HG02610 (cell line): ENCODE results near the gene AKAP12.

ENCODE experiments used
- ATAC-seq: cut with Tn5 transposase; IDR thresholded peaks from one replicate; pipeline ENCODE4 v1.9.1; 2021; ENCODE audit warnings: mild to moderate bottlenecking, moderate library complexity; ENCODE audit not compliant: unreplicated experiment

AKAP12 gene

DNA sequence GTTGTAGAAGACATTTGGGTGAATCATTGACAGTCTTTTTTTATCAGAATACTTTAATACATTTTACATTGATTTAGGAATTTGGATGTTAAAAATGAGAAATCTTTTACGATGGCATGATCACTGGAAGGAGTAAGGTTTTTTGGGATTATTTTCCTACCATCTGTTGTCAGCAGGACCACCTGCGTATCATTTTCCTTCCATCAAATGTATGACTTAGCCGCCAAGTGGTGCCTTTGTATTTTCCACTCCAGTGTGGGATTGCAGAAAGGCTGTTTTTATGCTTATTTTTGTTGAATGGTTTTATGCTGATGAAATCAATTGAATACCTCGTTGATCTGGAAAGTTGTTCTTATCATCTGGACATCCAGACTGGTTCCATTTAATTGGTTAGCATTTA, 35.8 kb downstream of the AKAP12 start:
- no peak for ATAC-seq

DNA sequence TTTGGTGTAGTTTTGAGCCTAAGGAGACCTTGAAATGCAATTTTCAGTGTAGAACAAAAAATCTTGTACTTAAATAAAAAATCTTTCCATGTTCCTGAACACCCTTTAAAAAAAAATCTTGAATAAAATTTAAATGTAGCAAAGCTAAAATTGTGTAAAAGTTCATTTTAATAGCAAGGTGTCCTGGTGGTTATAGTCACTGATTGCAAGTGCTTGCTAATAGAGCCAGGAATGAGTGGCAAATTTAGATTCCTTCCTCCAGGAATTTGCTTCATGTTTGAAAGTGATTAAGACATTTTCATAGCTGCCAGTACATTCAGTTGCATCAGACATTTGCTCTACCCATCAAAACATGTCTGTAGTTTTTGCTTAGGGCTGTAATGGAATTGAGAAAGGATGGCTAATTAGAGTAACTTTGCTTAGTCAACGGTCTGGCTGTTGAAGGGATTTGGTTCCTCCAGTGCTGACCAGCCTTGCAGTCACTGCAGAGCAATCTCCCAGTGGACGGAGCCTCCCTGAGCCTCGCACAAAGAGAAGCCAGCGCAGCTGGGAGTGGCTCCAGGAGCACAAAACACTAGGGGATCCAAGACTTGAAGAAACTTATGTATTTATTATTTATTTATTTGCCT, 36.5 kb downstream of the AKAP12 start:
- no peak for ATAC-seq

DNA sequence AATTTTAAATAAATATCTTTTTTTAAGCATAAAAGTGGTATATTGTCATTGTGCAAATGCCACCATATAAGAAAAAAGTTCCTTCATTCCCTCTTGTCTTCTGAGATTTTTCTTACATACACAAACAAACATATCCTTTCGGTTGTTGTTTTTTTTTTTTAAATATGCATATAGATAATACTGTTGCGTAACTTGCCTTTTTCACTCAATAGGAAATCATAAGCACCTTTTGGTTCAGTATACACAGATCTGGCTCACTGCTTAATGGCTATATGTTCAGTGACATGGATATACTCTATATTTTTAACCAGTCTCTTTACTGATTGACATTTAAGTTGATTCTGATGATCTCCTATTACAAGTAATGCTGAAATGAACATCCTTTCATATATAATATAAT, 40.1 kb downstream of the AKAP12 start:
- ATAC-seq, result no peak

DNA sequence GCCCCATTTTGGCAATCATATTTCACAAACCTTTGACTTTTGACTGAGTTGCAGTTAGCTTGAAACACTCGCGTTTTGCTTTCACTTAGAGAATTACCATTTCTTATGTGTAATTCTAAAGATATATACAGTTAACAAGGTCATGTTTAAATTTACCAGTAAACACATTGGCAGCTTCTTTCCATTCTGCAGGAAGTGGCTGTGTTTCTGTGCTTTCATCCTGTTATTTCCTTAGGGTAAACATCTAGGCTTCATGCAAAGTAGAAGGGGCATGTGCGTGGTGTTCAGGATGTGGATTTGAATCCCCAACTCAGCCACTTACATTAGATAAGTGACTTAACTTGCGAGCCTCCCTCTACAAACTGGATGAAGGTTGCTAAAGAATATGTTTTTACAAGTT, 41.1 kb downstream of the AKAP12 start:
- no peak for ATAC-seq

- peak; percentile 66 for ATAC-seq
Observed at GRCh38 chr6:151284012-151284411, 44.2 kb downstream of the AKAP12 start.

- peak; percentile 82 for ATAC-seq
Observed at GRCh38 chr6:151284548-151285017, 44.8 kb downstream of the AKAP12 start.

GRCh38 chr6:151285122-151285521, 45.4 kb downstream of the AKAP12 start:
- no peak for ATAC-seq

DNA sequence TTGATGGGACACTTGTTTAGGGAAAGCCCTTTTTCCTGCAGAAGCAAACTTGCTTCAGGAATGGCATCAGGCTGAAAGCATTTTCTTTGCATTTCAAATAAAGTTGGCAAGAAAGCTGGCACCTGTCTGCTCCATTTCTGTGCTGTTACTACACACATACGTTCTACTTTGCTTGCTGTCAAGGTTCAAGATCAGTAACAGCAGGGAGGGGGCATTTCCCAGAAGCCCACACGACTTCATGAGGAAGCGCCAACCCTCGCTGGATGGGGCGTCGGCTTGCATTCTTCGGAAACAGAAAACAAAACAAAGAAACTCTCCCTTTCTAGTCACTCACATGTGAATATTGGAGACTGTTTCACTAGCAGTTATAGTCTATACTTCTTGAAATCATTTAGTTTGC, 46.4 kb downstream of the AKAP12 start:
- ATAC-seq, result no peak

GRCh38 chr6:151288712-151289398, 49.1 kb downstream of the AKAP12 start:
- no peak for ATAC-seq

DNA sequence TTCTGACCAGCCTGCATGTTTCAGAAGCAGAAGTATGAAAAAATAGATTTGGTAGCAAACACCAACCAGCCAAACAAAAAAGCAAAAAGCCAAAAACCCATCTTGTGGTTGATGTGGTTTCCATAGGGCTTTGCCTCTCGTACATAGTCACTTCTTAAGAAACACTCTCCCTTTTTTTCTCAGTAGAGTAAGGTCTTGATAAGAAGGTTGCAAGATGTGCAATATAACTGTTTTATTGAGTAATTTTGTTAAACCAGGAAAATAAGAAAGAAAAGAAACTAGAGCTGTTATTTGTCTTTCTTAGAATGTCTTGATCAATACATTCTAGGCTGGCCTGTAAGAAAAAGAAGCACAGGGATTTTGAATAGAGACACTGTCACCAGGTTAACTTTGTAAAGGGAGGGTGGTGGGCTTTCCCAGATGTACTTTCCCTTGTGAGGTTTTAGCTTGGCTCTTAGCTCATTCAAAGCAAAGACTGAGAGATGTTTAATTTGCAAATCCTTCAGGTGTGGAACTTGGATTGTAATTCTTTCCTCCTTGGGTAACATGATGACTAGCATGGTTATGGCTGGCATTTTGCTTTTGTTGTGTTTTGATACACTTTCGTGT, 49.7 kb downstream of the AKAP12 start:
- ATAC-seq, result no peak

DNA sequence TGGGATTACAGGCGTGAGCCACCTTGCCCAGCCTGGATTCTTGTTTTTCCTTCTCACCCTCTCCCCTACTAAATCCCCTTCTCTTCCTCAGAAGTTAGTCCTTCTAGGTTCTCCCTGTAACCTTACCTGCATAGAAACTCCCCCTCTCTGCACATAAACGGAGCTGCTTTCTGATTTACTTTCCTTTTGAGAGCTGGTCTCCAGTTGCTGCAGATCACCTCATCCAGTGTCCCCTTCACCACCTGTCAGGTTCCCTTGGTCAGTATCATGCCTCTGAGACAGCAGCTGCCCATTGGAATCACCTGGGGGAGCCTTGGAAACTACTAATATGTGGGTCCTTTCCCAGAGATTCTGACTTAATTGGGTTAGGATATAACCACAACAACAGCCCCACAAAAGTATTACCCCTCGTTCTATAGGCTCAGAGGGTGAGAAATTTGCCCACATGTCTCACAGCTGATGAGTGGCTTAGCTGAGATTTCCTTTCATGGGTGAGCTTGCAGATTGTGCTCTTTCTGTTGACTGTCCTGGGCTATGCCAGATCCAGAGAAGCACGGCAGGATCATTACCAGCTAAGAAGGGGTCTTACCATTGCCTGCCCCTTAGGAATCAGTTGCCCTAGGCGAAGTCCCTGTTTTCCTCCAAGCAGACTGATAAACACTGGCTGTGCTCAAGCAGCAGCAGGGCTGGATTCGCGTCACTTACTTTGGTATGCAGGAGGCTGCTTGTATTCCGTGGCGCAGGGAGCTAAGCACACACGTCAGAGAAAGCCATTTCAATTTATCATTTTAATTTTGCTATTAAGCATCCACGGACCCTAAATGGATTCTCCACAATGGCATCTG, 51.3 kb downstream of the AKAP12 start:
- ATAC-seq, result no peak

- ATAC-seq, result no peak
Observed at GRCh38 chr6:151291722-151292059, 51.9 kb downstream of the AKAP12 start.

DNA sequence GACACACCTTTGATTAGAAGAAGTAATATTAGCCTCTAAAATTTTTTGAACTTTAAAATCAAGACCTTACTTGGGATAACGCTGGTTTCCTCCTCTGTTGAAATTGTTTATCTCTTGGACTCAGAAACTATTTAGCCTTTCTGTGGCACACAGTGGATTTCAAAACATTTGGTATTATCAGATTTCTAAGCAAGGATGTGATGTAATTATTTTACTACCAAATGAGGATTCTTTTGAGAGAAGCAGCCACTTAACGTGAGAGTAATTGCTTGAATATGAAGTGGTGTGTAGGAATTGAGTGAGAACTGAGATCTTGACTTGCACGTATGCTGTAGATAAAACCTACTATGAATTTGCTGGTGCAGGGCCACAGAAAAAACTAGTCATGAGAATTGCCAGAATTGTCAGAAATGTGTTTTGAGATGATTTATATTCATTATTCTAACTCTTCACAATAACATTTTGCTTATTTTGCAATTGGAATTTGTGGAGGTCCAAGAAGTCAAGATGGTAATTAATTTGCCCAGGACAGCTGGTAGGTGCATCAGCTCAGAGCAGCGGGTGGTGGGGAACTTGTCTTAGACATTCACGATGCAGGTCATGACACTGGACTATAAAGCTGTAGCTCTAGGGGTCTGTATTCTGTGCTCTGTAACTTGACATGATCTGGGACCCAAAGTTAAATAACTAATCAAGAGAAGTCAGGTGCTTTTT, 53.4 kb downstream of the AKAP12 start:
- ATAC-seq, result no peak

GRCh38 chr6:151293688-151294016, 53.9 kb downstream of the AKAP12 start:
- no peak for ATAC-seq

DNA sequence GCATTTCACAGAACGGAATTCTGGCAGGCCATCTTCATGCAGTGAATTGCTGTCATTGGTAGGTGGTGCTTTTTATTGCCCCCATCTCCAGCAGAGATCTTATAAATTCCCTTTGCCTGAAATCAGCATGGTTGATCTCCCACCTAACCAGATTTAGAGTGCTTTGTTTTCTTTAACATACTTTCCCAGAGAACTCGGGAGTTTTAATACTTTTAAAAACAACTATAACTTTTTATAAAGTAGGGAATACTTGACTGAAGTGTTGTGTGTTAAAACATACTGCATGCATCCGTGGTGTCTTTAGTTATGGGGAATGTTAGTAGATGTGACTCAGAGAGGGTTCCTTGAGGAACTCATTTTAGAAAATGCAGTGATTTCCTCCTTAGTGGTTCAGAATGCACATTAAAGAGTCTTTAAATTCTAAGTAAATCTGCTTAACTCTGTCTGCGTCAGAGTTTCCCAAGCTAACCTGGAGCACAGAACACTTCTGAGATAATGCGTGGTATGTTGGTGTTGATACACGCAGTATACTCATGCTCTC, 54.9 kb downstream of the AKAP12 start:
- ATAC-seq, result no peak

DNA sequence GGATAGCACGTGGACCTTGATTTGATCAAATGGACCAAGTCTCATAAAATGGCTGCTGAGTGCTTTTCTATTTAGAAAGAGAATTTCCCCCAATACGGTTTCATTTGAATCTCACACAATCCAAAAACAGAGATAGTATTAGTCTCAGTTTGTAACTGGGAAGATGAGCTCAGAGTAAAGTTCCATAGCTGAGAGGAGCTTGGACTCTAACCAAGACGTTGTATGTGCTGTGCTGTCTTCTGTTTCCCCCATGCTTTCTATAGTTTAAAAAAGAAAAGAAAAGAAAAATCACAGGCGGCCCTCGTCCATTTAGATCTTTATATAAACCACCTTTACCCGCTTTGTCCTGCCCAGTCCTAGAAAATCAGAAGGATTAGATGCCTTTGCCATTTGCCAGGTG, 58.1 kb downstream of the AKAP12 start:
- ATAC-seq, result no peak

- no peak for ATAC-seq
Observed at GRCh38 chr6:151299011-151299410, 59.2 kb downstream of the AKAP12 start.

- ATAC-seq, result no peak
Observed at GRCh38 chr6:151300267-151300991, 60.7 kb downstream of the AKAP12 start.

- no peak for ATAC-seq
Observed at GRCh38 chr6:151301547-151301946, 61.8 kb downstream of the AKAP12 start.

- no peak for ATAC-seq
Observed at GRCh38 chr6:151303231-151303630, 63.5 kb downstream of the AKAP12 start.
